Fibroblast of mammary gland (primary cell): ENCODE results near the gene CXCR5.

Experiments used
- DNase-seq: peaks from one replicate; pipeline ENCODE4 v3.0.0-alpha.2; 2010; ENCODE audit warnings: low read depth
- H3K4me3 ChIP-seq: 2 replicates; pipeline ENCODE4 v1.5.1; 2011; ENCODE audit warnings: low read depth, mild to moderate bottlenecking, low read length, moderate library complexity; ENCODE audit not compliant: control insufficient read depth
- TF ChIP-seq, protein P1 (sequence below): conservative IDR thresholded peaks from 2 replicates; pipeline ENCODE4 v1.5.1; 2011; ENCODE audit warnings: low read depth, low read length, inconsistent platforms; ENCODE audit not compliant: control insufficient read depth, insufficient read depth

Gene CXCR5

GRCh38 chr11:118911880-118912741, 28.4 kb downstream of the CXCR5 start:
- H3K4me3 ChIP-seq = peak overlapping the region; percentile 10
- peak; percentile 88 for DNase-seq

DNA sequence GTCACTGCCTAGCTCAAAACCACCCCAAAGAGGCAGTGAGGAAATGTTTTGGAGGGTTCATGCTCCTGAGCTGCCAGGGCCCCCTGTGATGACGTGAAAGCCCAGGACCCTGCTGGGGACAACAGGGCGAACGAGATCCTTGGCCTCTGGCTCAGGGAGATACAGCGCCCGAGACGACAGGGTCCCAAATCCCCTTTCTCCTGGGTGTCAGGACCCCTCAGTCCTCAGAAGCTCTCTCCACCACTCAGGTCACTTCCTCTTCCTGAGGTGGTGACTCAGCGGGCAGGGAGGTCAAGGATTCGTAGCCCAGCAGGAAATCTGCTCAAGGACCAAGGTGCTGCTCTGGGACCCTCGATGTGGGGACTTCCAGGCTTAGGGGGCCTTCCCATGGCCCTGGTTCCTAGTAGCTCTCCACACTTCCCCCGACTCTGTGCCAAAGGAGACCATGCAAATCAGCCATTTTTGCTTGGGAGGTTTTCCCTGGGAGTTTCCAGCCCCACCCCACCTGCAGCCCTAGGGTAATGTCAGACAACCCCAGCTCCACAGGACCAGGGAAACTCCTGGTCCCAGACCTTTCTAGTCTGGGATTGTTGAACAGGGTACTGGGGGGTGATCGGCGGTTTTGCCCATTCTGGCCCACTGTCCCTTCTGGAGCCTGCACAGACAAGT, 29.2 kb downstream of the CXCR5 start:
- peak; percentile 37 for DNase-seq
- TF ChIP-seq, protein P1, sequence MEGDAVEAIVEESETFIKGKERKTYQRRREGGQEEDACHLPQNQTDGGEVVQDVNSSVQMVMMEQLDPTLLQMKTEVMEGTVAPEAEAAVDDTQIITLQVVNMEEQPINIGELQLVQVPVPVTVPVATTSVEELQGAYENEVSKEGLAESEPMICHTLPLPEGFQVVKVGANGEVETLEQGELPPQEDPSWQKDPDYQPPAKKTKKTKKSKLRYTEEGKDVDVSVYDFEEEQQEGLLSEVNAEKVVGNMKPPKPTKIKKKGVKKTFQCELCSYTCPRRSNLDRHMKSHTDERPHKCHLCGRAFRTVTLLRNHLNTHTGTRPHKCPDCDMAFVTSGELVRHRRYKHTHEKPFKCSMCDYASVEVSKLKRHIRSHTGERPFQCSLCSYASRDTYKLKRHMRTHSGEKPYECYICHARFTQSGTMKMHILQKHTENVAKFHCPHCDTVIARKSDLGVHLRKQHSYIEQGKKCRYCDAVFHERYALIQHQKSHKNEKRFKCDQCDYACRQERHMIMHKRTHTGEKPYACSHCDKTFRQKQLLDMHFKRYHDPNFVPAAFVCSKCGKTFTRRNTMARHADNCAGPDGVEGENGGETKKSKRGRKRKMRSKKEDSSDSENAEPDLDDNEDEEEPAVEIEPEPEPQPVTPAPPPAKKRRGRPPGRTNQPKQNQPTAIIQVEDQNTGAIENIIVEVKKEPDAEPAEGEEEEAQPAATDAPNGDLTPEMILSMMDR = no peak
- no peak overlapping the region for H3K4me3 ChIP-seq

More at GRCh38 chr11:118911880-118912741, 28.4 kb downstream of the CXCR5 start:
- TF ChIP-seq, protein P1 = no peak

GRCh38 chr11:118913411-118914125, 29.9 kb downstream of the CXCR5 start:
- TF ChIP-seq, protein P1 = no peak
- DNase-seq = no peak
- no peak overlapping the region for H3K4me3 ChIP-seq

DNA sequence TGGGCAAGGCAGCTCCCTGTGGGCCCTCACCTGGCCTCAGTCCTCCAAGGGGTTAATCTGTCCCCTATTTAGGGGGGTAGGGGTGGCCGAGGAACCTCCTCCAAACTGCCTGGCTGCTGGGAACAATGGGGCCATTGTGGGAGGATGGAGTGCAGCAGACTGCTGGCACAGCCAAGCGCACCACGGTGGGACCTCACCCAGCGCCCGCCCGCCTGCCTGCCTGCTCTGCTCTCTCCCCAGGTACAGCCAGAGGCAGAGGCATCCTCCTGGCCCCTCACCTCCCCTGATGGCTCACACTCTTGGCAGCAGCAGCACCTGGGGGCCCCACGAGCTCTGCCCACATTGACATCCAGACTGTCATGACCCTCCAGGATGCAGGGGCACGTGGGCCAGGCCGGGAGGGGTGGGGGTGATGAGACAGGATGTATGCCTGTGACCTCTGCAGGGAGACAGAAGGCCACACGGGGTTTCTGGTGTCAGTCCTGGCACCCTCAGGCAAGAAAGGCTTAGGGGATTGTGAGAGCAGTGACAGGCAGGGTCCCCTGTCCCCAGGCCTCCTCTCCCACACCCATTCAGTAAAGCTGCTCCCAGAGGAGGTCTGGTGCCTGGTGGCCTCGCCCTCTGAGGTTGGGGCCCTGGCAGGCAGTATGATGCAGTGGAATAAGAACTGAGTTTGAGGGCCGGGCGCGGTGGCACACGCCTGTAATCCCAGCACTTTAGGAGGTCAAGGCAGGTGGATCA, 30.7 kb downstream of the CXCR5 start:
- H3K4me3 ChIP-seq = no peak overlapping the region
- TF ChIP-seq, protein P1 = no peak
- DNase-seq = no peak

DNA sequence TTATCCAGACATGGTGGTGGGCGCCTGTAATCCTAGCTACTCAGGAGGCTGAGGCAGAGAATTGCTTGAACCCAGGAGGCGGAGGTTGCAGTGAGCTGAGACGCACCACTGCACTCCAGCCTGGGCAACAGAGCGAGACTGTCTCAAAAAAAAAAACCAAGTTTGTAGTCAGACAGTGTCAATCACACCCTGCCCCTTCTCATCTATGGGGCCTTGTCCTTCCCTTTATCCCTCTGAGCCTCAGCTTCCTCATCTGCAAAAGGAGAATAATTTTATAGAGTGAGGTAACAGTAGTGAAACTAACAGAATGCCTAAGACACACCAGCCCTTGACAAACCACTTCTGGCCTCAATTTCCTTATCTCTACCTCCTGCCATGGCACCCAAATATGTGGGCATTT, 31.3 kb downstream of the CXCR5 start:
- no peak for DNase-seq
- no peak overlapping the region for H3K4me3 ChIP-seq
- TF ChIP-seq, protein P1 = no peak

DNA sequence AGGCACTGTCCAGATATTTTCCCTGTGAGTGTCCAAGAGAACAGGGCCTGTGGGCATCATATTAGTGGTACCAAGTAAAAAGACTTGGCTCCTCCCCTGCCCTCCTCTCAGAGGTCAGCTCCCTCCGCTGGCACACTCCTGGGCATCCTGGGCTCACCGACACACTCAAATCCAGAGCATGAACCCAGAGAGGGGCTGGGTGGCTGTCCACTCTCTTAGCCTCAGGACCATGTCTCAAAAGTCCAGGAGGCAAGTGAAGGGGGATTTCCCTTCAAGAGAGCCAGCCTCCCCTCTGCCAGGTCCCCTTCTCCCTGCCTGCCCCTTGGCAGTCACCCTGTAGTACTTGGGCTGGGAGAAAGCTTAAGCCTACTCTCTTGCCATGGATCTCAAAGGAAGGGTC, 31.7 kb downstream of the CXCR5 start:
- H3K4me3 ChIP-seq = no peak overlapping the region
- DNase-seq = no peak
- TF ChIP-seq, protein P1 = no peak
